Measurements from ENCODE around the gene KIF5A.
"Not testable (repeated sequence)": the region's sequence is repeated elsewhere in the genome, so short reads cannot be mapped to it uniquely, and the experiment has no call there.

Gene KIF5A

DNA sequence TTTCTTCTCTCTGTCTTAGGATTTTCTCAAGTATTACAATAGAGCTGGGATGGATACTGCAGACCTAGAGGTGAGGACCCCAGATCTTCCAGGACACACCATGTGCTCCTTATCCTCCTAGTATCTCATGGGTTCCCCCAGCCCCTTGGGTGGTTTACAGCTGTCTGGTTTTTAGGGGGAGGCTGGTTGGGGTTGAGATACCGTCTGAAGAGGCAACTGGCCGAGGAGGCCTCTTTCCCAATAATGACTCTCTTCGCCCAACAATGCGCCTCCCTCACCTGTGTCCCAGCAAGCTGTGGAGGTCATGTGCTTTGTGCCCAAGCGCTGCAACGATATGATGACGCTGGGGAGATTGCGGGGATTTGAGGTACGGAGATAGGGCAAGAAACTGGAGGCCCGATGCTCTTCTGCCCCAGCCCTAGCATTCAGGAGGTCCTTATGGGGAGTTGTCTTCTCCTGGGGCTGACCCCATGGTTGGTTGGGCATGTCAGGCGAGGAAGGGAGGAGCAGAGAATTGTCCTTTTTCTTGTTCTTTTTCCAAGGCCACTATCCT lies 65.2 kb downstream of the KIF5A start:
- Mint-ChIP-seq H3K4me3 (no peak overlapping the region), H3K27ac (no peak overlapping the region), H3K9me3 (no peaks in the 10 kb centered on the region), H3K36me3 (ENCODE audit: low read depth) (no peaks in the 10 kb centered on the region), H3K4me1 (ENCODE audit: low read depth) (peaks cover 13% of the 10 kb centered on the region), H3K27me3 (peaks cover 82% of the 10 kb centered on the region)
- DNase-seq: peak; percentile 14

DNA sequence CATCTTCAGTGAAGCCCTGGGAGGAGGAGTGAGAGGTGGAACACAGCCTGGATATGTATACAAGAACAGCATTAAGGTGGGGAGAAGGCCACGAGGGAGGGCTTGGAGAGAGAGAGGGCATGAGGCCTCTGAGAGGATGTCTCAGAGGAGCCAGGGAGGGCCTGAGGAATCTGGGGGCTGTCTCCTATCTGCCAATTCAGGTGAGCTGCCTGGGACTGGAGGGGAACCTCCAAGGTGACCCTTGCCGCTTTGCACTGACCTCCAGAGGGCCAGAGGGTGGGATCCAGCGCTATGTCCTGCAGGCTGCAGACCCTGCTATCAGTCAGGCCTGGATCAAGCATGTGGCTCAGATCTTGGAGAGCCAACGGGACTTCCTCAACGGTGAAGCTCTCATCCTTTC lies 65.8 kb downstream of the KIF5A start:
- H3K36me3 Mint-ChIP-seq (ENCODE audit: low read depth): no peaks in the 10 kb centered on the region
- no peak overlapping the region for H3K4me3 Mint-ChIP-seq
- peaks cover 85% of the 10 kb centered on the region for H3K27me3 Mint-ChIP-seq
- no peak for DNase-seq
- peaks cover 15% of the 10 kb centered on the region for H3K4me1 Mint-ChIP-seq (ENCODE audit: low read depth)
- H3K9me3 Mint-ChIP-seq: no peaks in the 10 kb centered on the region
- no peak overlapping the region for H3K27ac Mint-ChIP-seq

GRCh38 chr12:57616383-57617101 lies 66.7 kb downstream of the KIF5A start:
- no peaks in the 10 kb centered on the region for H3K36me3 Mint-ChIP-seq (ENCODE audit: low read depth)
- no peaks in the 10 kb centered on the region for H3K9me3 Mint-ChIP-seq
- H3K4me3 Mint-ChIP-seq: no peak overlapping the region
- DNase-seq: no peak
- no peak overlapping the region for H3K27ac Mint-ChIP-seq
- peaks cover 21% of the 10 kb centered on the region for H3K4me1 Mint-ChIP-seq (ENCODE audit: low read depth)
- peaks cover 90% of the 10 kb centered on the region for H3K27me3 Mint-ChIP-seq

GRCh38 chr12:57617942-57618341 lies 68.1 kb downstream of the KIF5A start:
- H3K27me3 Mint-ChIP-seq: peaks cover 91% of the 10 kb centered on the region
- no peaks in the 10 kb centered on the region for H3K9me3 Mint-ChIP-seq
- no peak for DNase-seq
- H3K4me3 Mint-ChIP-seq: no peak overlapping the region
- H3K4me1 Mint-ChIP-seq (ENCODE audit: low read depth): peaks cover 29% of the 10 kb centered on the region
- H3K36me3 Mint-ChIP-seq (ENCODE audit: low read depth): no peaks in the 10 kb centered on the region
- H3K27ac Mint-ChIP-seq: no peak overlapping the region

GRCh38 chr12:57618431-57618830 lies 68.6 kb downstream of the KIF5A start:
- not testable (repeated sequence) for DNase-seq; H3K9me3 Mint-ChIP-seq; H3K4me3 Mint-ChIP-seq; H3K36me3 Mint-ChIP-seq (ENCODE audit: low read depth); H3K27ac Mint-ChIP-seq
- Mint-ChIP-seq H3K4me1 (ENCODE audit: low read depth) (peaks cover 29% of the 10 kb centered on the region), H3K27me3 (peaks cover 91% of the 10 kb centered on the region)

DNA sequence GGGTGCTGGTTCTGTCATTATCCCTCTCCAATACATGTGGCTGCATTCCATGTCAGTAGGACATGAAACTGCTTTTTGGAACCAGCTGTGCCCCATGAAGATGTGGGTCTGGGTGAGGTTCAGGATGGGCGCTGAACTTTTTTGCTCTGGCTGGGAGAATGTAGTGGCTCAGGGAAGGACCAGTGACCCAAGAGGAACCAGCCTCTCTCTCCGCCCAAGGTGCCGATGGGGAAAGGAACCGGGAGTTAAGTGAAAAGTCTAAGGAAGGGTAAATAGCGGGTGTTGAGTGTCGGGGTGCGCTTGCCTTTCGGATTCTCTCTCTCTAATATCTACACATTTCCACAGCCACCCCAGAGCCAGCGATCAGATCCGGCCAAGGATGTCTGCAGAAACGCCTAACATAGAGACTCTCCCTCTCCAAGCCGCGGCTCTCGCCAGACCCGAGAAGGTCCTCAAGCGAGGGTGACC lies 69.2 kb downstream of the KIF5A start:
- Mint-ChIP-seq H3K4me3 (no peak overlapping the region), H3K4me1 (ENCODE audit: low read depth) (peaks cover 29% of the 10 kb centered on the region), H3K9me3 (no peaks in the 10 kb centered on the region), H3K27me3 (peaks cover 91% of the 10 kb centered on the region), H3K27ac (no peak overlapping the region), H3K36me3 (ENCODE audit: low read depth) (no peaks in the 10 kb centered on the region)
- no peak for DNase-seq

DNA sequence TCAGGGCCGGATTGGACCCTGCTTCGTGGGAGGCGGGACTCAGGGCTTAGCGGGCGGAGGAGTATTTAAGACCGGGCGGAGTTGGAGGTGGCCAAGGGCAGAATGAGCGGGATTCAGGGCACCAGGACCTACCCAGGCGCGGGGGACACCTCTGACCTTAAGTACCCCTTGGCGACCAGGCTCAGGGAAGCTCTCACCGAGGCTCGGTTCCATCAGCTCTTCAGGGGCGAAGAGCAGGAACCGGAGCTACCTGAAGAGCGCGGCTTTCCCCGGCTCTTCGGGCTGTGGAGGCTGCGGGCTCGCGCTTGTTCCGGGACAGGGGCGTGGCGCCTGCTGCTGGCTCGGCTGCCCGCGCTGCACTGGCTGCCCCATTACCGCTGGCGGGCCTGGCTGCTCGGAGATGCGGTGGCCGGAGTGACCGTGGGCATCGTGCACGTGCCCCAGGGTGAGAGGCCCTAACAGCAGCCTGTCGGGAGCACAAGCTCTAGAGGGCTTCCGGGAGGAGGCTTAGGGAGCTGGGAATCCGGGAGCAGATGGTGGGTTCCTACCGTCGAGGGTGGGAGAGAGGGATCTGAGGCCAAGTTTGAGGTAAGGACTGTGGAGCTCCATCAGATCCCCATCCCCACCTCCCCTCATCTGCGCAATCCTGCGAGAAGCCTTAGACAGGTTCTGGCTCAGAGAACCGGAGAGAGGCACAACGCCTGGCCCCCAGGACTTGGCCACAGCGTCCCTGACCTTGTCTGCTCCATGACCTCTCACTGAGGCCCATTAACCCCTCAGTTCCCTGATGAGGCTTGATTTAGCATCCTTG lies 69.8 kb downstream of the KIF5A start:
- peak; percentile 54 for DNase-seq
- Mint-ChIP-seq H3K4me1 (ENCODE audit: low read depth) (peaks cover 29% of the 10 kb centered on the region), H3K9me3 (no peaks in the 10 kb centered on the region), H3K36me3 (ENCODE audit: low read depth) (no peaks in the 10 kb centered on the region), H3K27me3 (peaks cover 93% of the 10 kb centered on the region), H3K27ac (no peak overlapping the region), H3K4me3 (no peak overlapping the region)

DNA sequence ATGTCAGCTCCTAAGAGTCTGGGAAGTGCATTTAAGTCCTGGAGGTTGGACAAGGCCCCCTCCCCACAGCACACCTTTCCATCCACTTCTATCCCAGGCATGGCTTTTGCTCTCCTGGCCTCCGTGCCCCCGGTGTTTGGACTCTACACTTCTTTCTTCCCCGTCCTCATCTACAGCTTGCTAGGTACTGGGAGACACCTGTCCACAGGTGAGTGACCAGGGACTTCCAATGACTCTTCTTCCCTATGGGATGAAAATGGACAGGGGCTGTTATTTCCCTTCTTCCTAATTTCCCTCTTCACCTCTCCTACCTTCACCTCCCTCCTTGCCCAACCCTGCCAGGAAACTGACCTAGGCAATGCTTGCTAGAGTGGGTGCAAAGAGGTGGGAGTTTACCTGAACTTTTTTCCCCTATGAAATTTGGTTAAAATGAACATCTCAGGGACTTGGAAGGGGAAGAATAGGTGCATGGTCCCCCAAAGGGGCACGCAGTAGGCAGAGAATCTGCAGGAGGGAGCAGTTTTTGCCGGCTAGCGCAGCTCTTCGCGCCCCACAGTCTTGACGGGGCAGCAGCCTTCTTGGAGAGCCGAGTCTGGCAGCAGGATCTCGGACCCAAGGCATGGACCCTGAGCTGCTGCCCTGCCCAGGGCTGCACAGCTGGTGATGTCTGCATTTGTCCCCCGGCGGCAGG lies 70.5 kb downstream of the KIF5A start:
- H3K9me3 Mint-ChIP-seq: no peaks in the 10 kb centered on the region
- H3K4me1 Mint-ChIP-seq (ENCODE audit: low read depth): peaks cover 29% of the 10 kb centered on the region
- H3K27ac Mint-ChIP-seq: peak overlapping the region; percentile 44
- H3K4me3 Mint-ChIP-seq: peak overlapping the region; percentile 72
- H3K27me3 Mint-ChIP-seq: peaks cover 94% of the 10 kb centered on the region
- H3K36me3 Mint-ChIP-seq (ENCODE audit: low read depth): no peaks in the 10 kb centered on the region
- DNase-seq: no peak

DNA sequence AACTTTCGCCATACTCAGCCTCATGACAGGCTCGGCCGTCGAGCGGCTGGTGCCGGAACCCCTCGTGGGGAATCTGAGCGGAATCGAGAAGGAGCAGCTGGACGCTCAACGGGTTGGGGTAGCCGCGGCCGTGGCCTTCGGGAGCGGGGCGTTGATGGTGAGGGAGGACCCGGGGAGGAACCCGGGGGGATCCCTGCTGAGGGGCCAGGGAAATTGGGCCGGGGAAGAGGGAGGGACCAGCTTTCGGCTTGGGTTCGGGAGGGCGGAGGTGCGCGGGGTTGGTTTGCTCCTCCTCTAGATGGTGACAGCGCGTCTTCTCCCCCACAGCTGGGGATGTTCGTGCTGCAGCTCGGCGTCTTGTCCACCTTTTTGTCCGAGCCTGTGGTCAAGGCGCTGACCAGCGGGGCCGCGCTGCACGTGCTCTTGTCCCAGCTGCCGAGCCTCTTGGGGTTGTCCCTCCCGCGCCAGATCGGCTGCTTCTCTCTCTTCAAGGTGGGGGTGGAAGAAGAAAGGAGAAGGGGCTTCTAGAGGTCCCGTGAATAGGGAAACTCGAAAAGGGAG lies 71.2 kb downstream of the KIF5A start:
- DNase-seq: peak; percentile 61
- no peaks in the 10 kb centered on the region for H3K9me3 Mint-ChIP-seq
- H3K27me3 Mint-ChIP-seq: peaks cover 94% of the 10 kb centered on the region
- peak overlapping the region; percentile 44 for H3K27ac Mint-ChIP-seq
- H3K4me3 Mint-ChIP-seq: peak overlapping the region; percentile 72
- peaks cover 29% of the 10 kb centered on the region for H3K4me1 Mint-ChIP-seq (ENCODE audit: low read depth)
- H3K36me3 Mint-ChIP-seq (ENCODE audit: low read depth): no peaks in the 10 kb centered on the region

DNA sequence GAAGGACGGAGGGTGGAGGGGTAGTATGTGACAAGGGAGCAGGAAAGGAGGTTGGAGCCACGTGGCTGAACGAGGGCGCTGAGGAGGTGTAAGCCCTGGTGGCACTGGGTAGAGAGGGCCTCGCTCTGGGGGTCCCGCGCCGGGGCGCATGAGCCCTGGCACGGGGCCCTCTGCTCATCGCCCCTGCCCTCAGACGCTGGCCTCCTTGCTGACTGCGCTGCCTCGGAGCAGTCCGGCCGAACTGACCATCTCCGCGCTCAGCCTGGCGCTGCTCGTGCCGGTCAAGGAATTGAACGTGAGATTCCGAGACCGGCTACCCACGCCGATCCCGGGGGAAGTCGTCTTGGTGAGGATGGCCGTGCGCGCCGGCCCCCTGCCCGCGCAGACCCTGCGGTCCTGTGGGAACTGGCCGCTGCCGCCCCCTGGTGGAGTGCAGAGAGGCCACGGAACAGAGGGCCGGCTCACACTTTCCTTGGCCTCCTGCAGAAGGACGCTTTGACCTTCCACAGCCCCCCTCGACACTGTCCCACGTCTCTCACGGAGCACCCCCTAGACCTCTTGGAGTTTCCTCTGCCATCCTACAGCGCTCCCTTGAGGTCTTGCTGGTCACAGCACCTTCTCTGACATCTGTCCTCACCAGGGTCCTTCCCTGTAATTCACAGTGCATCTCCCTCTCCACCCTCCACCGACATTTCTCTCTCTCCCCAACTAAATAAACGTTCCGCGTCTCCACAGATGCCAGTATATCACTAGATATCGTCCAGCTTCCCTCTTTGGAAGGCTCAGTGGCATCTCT lies 71.9 kb downstream of the KIF5A start:
- Mint-ChIP-seq H3K27ac (peak overlapping the region; percentile 44), H3K36me3 (ENCODE audit: low read depth) (no peaks in the 10 kb centered on the region), H3K9me3 (no peaks in the 10 kb centered on the region), H3K4me1 (ENCODE audit: low read depth) (peaks cover 30% of the 10 kb centered on the region), H3K4me3 (peak overlapping the region; percentile 72), H3K27me3 (peaks cover 97% of the 10 kb centered on the region)
- DNase-seq: peak; percentile 81

DNA sequence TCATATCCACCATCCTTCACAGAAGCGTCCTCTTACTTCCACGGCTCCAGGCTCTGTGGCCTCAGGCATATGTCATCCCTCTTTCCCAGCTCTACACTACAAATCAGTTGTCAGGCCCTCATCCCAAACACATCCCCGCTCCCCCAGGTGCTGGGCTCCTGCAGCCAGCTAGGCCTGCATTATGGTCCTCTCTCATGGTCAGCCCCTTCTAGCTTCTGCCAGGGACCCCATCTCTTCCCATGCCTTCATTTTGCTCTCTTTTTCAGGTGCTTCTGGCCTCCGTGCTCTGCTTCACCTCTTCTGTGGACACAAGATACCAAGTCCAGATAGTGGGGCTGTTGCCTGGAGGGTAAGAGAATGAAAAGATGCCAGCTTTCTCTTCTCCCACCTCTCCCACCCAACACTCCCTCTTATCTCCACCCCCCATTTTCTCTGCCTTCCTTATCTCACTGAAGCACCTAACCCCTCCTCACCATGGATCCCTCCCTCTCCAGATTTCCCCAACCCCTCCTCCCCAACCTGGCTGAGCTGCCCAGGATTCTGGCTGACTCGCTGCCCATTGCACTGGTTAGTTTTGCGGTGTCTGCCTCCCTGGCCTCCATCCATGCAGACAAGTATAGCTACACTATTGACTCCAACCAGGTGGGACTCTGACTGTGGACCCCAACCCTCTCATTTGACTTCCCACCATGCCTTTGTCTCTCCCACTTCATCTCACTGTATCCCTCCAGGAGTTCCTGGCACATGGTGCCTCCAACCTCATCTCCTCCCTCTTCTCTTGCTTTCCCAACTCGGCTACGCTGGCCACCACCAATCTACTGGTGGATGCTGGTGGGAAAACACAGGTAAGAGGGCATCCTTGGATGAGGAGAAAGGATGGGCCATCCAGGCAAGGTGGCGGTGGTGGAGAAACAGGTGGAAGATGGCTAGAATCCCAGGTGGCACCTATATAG lies 72.7 kb downstream of the KIF5A start:
- DNase-seq: no peak
- Mint-ChIP-seq H3K9me3 (no peaks in the 10 kb centered on the region), H3K27ac (no peak overlapping the region), H3K4me3 (peak overlapping the region; percentile 72), H3K4me1 (ENCODE audit: low read depth) (peaks cover 36% of the 10 kb centered on the region), H3K36me3 (ENCODE audit: low read depth) (no peaks in the 10 kb centered on the region), H3K27me3 (peaks cover 98% of the 10 kb centered on the region)

DNA sequence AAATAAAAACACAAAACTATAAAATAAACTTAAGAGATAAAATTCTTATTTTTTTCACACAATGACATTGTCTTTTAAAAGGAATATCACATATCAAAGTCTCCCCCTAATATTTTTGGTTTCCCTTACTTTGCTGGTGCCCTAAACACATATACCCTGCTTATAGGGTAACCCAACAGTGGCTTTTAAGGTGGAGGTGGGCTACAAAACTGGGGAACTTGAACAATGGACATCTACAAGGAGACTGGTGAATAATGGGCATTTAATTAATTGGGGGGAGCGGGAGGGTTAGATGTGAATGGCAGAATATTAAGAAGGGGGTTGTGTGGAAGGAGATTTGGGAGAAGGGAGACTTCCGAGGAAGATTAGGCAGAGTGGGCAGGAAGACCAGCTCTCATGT lies 73.5 kb downstream of the KIF5A start:
- Mint-ChIP-seq H3K4me1 (ENCODE audit: low read depth) (peaks cover 41% of the 10 kb centered on the region), H3K36me3 (ENCODE audit: low read depth) (no peaks in the 10 kb centered on the region), H3K4me3 (no peak overlapping the region), H3K27me3 (peaks cover 99% of the 10 kb centered on the region), H3K27ac (no peak overlapping the region), H3K9me3 (no peaks in the 10 kb centered on the region)
- DNase-seq: no peak

Measured in activated T-cell treated with anti-CD3 and anti-CD28 coated beads, Interleukin-2, amount 50 U/mL, for 24 hours (primary cell).